HEK293 (cell line): ENCODE results near the gene PTGFRN.

ENCODE experiments used
- CTCF ChIA-PET: fragments of 350-600 bp; formaldehyde crosslinking; extraction: SDS; loops from one replicate; lab custom pipeline; 2021; ENCODE audit warnings: antibody characterized with exemption; lab: Yijun Ruan, JAX
- POLR2A ChIA-PET: fragments of 300-600 bp; formaldehyde crosslinking; extraction: SDS; loops from one replicate; lab custom pipeline; 2020; ENCODE audit warnings: antibody characterized with exemption, inconsistent platforms; lab: Yijun Ruan, JAX
- H3K27ac ChIP-seq: fragments of 200-500 bp; sonication (Bioruptor generic); 2 replicates; pipeline ENCODE4 v1.5.1; 2014; ENCODE audit warnings: low read depth, low read length, control low read depth, inconsistent platforms; ENCODE audit errors: extremely low read depth
- H3K36me3 ChIP-seq, 2 experiments: fragments of 200-500 bp in 1 of 2; sonication (Bioruptor generic) in 1 of 2; 1 replicate in 1 of 2; 2 replicates in 1 of 2; pipeline ENCODE4 v1.5.1; 2014 to 2017; ENCODE audit warnings: inconsistent platforms in 2 of 2, low read length in 2 of 2; ENCODE audit not compliant: control insufficient read depth in 2 of 2, insufficient read depth in 1 of 2
- H3K4me1 ChIP-seq: fragments of 200-500 bp; sonication (Bioruptor generic); 2 replicates; pipeline ENCODE4 v1.5.1; 2014; ENCODE audit warnings: mild to moderate bottlenecking, low read length, inconsistent platforms; ENCODE audit not compliant: control insufficient read depth, insufficient read depth
- H3K4me3 ChIP-seq: 2 replicates; pipeline ENCODE4 v1.5.1; 2011; ENCODE audit warnings: low read depth, mild to moderate bottlenecking, control low read depth, low read length, moderate library complexity
- H3K9me3 ChIP-seq: fragments of 200-500 bp; sonication (Bioruptor generic); 2 replicates; pipeline ENCODE4 v1.5.1; 2014; ENCODE audit warnings: low read depth, low read length, inconsistent platforms; ENCODE audit not compliant: control insufficient read depth, insufficient read depth
- GLI4 ChIP-seq: fragments of 450-650 bp; formaldehyde crosslinking; IDR thresholded peaks from 2 replicates; pipeline ENCODE4 v1.5.1; 2016; ENCODE audit warnings: missing biosample characterization, missing genetic modification characterization
- KLF16 ChIP-seq: fragments of 450-650 bp; formaldehyde crosslinking; IDR thresholded peaks from 2 replicates; pipeline ENCODE4 v1.5.1; 2017; ENCODE audit warnings: missing biosample characterization, missing genetic modification characterization
- MZF1 ChIP-seq: fragments of 450-650 bp; formaldehyde crosslinking; IDR thresholded peaks from 2 replicates; pipeline ENCODE4 v1.5.1; 2017; ENCODE audit warnings: missing biosample characterization, missing genetic modification characterization, borderline replicate concordance
- PRDM1 ChIP-seq: fragments of 450-650 bp; formaldehyde crosslinking; IDR thresholded peaks from 2 replicates; pipeline ENCODE4; 2016; ENCODE audit warnings: missing biosample characterization, missing genetic modification characterization
- ZFP41 ChIP-seq: fragments of 450-650 bp; formaldehyde crosslinking; IDR thresholded peaks from 2 replicates; pipeline ENCODE4 v1.5.1; 2016; ENCODE audit warnings: missing biosample characterization, missing genetic modification characterization, borderline replicate concordance
- ZNF341 ChIP-seq: fragments of 450-650 bp; formaldehyde crosslinking; IDR thresholded peaks from 2 replicates; pipeline ENCODE4; 2016; ENCODE audit warnings: low read depth, missing biosample characterization, missing genetic modification characterization
- ZNF433 ChIP-seq: fragments of 450-650 bp; formaldehyde crosslinking; IDR thresholded peaks from 2 replicates; pipeline ENCODE4 v1.5.1; 2016; ENCODE audit warnings: missing biosample characterization, missing genetic modification characterization, low read depth
- ZNF48 ChIP-seq: fragments of 450-650 bp; formaldehyde crosslinking; IDR thresholded peaks from 2 replicates; pipeline ENCODE4 v1.5.1; 2016; ENCODE audit warnings: missing biosample characterization, missing genetic modification characterization
- ZNF544 ChIP-seq: fragments of 450-650 bp; formaldehyde crosslinking; IDR thresholded peaks from 2 replicates; pipeline ENCODE4 v1.5.0; 2017; ENCODE audit warnings: missing biosample characterization, missing genetic modification characterization
- ZNF558 ChIP-seq: fragments of 450-650 bp; formaldehyde crosslinking; IDR thresholded peaks from 2 replicates; pipeline ENCODE4 v1.5.1; 2016; ENCODE audit warnings: missing biosample characterization, missing genetic modification characterization
- ZNF626 ChIP-seq: fragments of 450-650 bp; sonication (Bioruptor Pico); formaldehyde crosslinking; IDR thresholded peaks from 2 replicates; pipeline ENCODE4 v1.5.1; 2018; ENCODE audit warnings: missing biosample characterization, missing genetic modification characterization, inconsistent platforms
- ZNF791 ChIP-seq: fragments of 450-650 bp; formaldehyde crosslinking; IDR thresholded peaks from 2 replicates; pipeline ENCODE4 v1.5.1; 2016; ENCODE audit warnings: missing biosample characterization, missing genetic modification characterization
- TF ChIP-seq, protein P1 (sequence below): fragments of 450-650 bp; formaldehyde crosslinking; IDR thresholded peaks from 2 replicates; pipeline ENCODE4 v1.5.1; 2017; ENCODE audit warnings: missing biosample characterization, missing genetic modification characterization
- TF ChIP-seq, protein P2 (sequence below): fragments of 450-650 bp; formaldehyde crosslinking; IDR thresholded peaks from 2 replicates; pipeline ENCODE4 v1.5.1; 2016; ENCODE audit warnings: missing biosample characterization, missing genetic modification characterization
- TF ChIP-seq, protein P3 (sequence below): fragments of 450-650 bp; formaldehyde crosslinking; IDR thresholded peaks from 2 replicates; pipeline ENCODE4 v1.5.1; 2017; ENCODE audit warnings: missing biosample characterization, missing genetic modification characterization
- TF ChIP-seq, protein P4 (sequence below): fragments of 450-650 bp; formaldehyde crosslinking; IDR thresholded peaks from 2 replicates; pipeline ENCODE4 v1.5.1; 2016; ENCODE audit warnings: missing biosample characterization, missing genetic modification characterization, borderline replicate concordance

Gene PTGFRN

DNA sequence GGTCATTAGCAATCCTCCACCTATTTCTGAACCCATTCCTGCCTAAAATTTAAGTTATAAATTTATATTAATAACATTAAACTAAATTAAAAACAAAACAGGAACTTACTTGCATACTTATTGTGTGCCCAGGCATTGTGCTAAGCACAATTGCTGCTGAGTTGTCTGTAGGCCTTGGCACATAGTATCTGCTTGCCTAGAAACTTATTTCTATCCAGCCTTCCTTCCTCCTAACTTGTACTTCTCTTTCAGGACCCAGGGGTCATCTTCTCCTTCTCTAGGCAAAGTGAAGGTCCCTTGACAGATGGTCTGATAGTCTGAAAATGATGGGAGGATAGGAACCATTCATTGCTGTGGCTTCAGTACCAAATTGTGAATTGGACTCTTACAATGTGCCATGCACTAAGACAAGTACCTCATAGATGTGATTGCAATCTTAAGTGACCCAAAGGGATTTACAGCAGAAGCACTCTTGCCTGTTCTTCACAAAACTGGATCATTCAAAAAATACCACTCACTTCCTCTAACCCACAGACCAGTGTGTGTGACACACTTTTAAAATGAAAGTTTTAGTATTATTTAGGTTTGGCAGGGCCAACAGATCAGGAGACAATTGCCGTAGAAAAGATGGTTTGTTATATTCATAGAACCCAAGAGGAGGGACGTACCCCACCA is 81.6 kb downstream of the PTGFRN start:
- Histone ChIP-seq H3K36me3 (peaks cover 0 to 48% of the 10 kb centered on the region in 2 experiments; a peak in 1 of 3 replicates), H3K4me3 (no peak overlapping the region), H3K27ac (no peak overlapping the region), H3K9me3 (no peaks in the 10 kb centered on the region), H3K4me1 (no peaks in the 10 kb centered on the region)
- ChIA-PET POLR2A (no interaction called here), CTCF (interaction anchor here (0.6 kb wide), 1 partner anchor 868 kb away, joined by 3 read pairs; no protein-coding TSS in a partner anchor)
- TF ChIP-seq ZNF558 (tag by site-specific recombination) (no peak), GLI4 (no peak), ZNF433 (tag by site-specific recombination) (no peak), ZNF341 (tag by site-specific recombination) (no peak), ZNF48 (tag by site-specific recombination) (no peak), ZNF544 (tag by site-specific recombination) (no peak), KLF16 (tag by site-specific recombination) (no peak), PRDM1 (tag by site-specific recombination) (no peak), MZF1 (no peak), ZNF791 (tag by site-specific recombination) (no peak), ZNF626 (tag by site-specific recombination) (no peak), ZFP41 (tag by site-specific recombination) (no peak)
- TF ChIP-seq, protein P1, sequence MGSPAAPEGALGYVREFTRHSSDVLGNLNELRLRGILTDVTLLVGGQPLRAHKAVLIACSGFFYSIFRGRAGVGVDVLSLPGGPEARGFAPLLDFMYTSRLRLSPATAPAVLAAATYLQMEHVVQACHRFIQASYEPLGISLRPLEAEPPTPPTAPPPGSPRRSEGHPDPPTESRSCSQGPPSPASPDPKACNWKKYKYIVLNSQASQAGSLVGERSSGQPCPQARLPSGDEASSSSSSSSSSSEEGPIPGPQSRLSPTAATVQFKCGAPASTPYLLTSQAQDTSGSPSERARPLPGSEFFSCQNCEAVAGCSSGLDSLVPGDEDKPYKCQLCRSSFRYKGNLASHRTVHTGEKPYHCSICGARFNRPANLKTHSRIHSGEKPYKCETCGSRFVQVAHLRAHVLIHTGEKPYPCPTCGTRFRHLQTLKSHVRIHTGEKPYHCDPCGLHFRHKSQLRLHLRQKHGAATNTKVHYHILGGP: no peak
- TF ChIP-seq, protein P2, sequence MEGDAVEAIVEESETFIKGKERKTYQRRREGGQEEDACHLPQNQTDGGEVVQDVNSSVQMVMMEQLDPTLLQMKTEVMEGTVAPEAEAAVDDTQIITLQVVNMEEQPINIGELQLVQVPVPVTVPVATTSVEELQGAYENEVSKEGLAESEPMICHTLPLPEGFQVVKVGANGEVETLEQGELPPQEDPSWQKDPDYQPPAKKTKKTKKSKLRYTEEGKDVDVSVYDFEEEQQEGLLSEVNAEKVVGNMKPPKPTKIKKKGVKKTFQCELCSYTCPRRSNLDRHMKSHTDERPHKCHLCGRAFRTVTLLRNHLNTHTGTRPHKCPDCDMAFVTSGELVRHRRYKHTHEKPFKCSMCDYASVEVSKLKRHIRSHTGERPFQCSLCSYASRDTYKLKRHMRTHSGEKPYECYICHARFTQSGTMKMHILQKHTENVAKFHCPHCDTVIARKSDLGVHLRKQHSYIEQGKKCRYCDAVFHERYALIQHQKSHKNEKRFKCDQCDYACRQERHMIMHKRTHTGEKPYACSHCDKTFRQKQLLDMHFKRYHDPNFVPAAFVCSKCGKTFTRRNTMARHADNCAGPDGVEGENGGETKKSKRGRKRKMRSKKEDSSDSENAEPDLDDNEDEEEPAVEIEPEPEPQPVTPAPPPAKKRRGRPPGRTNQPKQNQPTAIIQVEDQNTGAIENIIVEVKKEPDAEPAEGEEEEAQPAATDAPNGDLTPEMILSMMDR (tag by site-specific recombination): no peak
- TF ChIP-seq, protein P3, sequence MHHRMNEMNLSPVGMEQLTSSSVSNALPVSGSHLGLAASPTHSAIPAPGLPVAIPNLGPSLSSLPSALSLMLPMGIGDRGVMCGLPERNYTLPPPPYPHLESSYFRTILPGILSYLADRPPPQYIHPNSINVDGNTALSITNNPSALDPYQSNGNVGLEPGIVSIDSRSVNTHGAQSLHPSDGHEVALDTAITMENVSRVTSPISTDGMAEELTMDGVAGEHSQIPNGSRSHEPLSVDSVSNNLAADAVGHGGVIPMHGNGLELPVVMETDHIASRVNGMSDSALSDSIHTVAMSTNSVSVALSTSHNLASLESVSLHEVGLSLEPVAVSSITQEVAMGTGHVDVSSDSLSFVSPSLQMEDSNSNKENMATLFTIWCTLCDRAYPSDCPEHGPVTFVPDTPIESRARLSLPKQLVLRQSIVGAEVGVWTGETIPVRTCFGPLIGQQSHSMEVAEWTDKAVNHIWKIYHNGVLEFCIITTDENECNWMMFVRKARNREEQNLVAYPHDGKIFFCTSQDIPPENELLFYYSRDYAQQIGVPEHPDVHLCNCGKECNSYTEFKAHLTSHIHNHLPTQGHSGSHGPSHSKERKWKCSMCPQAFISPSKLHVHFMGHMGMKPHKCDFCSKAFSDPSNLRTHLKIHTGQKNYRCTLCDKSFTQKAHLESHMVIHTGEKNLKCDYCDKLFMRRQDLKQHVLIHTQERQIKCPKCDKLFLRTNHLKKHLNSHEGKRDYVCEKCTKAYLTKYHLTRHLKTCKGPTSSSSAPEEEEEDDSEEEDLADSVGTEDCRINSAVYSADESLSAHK (tag by site-specific recombination): no peak
- TF ChIP-seq, protein P4, sequence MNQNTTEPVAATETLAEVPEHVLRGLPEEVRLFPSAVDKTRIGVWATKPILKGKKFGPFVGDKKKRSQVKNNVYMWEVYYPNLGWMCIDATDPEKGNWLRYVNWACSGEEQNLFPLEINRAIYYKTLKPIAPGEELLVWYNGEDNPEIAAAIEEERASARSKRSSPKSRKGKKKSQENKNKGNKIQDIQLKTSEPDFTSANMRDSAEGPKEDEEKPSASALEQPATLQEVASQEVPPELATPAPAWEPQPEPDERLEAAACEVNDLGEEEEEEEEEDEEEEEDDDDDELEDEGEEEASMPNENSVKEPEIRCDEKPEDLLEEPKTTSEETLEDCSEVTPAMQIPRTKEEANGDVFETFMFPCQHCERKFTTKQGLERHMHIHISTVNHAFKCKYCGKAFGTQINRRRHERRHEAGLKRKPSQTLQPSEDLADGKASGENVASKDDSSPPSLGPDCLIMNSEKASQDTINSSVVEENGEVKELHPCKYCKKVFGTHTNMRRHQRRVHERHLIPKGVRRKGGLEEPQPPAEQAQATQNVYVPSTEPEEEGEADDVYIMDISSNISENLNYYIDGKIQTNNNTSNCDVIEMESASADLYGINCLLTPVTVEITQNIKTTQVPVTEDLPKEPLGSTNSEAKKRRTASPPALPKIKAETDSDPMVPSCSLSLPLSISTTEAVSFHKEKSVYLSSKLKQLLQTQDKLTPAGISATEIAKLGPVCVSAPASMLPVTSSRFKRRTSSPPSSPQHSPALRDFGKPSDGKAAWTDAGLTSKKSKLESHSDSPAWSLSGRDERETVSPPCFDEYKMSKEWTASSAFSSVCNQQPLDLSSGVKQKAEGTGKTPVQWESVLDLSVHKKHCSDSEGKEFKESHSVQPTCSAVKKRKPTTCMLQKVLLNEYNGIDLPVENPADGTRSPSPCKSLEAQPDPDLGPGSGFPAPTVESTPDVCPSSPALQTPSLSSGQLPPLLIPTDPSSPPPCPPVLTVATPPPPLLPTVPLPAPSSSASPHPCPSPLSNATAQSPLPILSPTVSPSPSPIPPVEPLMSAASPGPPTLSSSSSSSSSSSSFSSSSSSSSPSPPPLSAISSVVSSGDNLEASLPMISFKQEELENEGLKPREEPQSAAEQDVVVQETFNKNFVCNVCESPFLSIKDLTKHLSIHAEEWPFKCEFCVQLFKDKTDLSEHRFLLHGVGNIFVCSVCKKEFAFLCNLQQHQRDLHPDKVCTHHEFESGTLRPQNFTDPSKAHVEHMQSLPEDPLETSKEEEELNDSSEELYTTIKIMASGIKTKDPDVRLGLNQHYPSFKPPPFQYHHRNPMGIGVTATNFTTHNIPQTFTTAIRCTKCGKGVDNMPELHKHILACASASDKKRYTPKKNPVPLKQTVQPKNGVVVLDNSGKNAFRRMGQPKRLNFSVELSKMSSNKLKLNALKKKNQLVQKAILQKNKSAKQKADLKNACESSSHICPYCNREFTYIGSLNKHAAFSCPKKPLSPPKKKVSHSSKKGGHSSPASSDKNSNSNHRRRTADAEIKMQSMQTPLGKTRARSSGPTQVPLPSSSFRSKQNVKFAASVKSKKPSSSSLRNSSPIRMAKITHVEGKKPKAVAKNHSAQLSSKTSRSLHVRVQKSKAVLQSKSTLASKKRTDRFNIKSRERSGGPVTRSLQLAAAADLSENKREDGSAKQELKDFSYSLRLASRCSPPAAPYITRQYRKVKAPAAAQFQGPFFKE (tag by site-specific recombination): no peak
